Karpas-422 (cell line): ENCODE measurements around the gene ZFX. TPM values are rescaled to one million over a fixed set of nuclear protein-coding genes. Genes with fewer than 3 reads are reported as not detected.

Source experiments
- DNase-seq: peaks from one replicate; pipeline ENCODE4 v3.0.0-alpha.2; 2015
- H2AFZ ChIP-seq: fragments of 200-600 bp; sonication (generic); 2 replicates; pipeline ENCODE4 v1.6.1; 2014; ENCODE audit warnings: antibody characterized with exemption, low read length, mixed read lengths
- H3K27ac ChIP-seq: fragments of 200-600 bp; sonication (generic); 2 replicates; pipeline ENCODE4 v1.5.1; 2014; ENCODE audit warnings: mild to moderate bottlenecking, low read length, moderate library complexity
- H3K27me3 ChIP-seq: fragments of 200-600 bp; sonication (generic); 2 replicates; pipeline ENCODE4 v1.6.1; 2014; ENCODE audit warnings: low read length, mixed read lengths
- H3K36me3 ChIP-seq: fragments of 200-600 bp; sonication (generic); 2 replicates; pipeline ENCODE4 v1.6.1; 2014; ENCODE audit warnings: low read length, mixed read lengths; ENCODE audit not compliant: insufficient read depth
- H3K4me1 ChIP-seq: fragments of 200-600 bp; sonication (generic); 2 replicates; pipeline ENCODE4 v1.6.1; 2014; ENCODE audit warnings: mild to moderate bottlenecking, low read length, mixed read lengths
- H3K4me2 ChIP-seq: fragments of 200-600 bp; sonication (generic); 2 replicates; pipeline ENCODE4 v1.6.1; 2014; ENCODE audit warnings: low read length, low read depth, mild to moderate bottlenecking; ENCODE audit not compliant: poor library complexity, severe bottlenecking
- H3K4me3 ChIP-seq: fragments of 200-600 bp; sonication (generic); 2 replicates; pipeline ENCODE4 v1.5.1; 2014; ENCODE audit warnings: mild to moderate bottlenecking, antibody characterized with exemption, low read length, mixed read lengths
- H3K79me2 ChIP-seq: fragments of 200-600 bp; sonication (generic); 2 replicates; pipeline ENCODE4 v1.6.1; 2014; ENCODE audit warnings: mild to moderate bottlenecking, low read length, mixed read lengths
- H3K9ac ChIP-seq: fragments of 200-600 bp; sonication (generic); 2 replicates; pipeline ENCODE4 v1.6.0; 2014; ENCODE audit warnings: low read length
- H3K9me2 ChIP-seq: fragments of 200-600 bp; sonication (generic), shearing (Covaris generic); replicated peaks from 2 replicates; pipeline ENCODE4 v1.6.0; 2014; ENCODE audit warnings: mild to moderate bottlenecking, low read length, moderate library complexity; ENCODE audit not compliant: insufficient read depth
- H3K9me3 ChIP-seq: fragments of 300-700, 200-600 bp; sonication (generic); 2 replicates; pipeline ENCODE4 v1.6.1; 2014; ENCODE audit warnings: low read length, mixed read lengths
- H4K20me1 ChIP-seq: fragments of 200-600 bp; sonication (generic); 2 replicates; pipeline ENCODE4 v1.6.1; 2014; ENCODE audit warnings: mild to moderate bottlenecking, antibody characterized with exemption, low read length, low read depth; ENCODE audit not compliant: insufficient read depth
- total RNA-seq: library from RNA; depleted of rRNA; stranded (reverse); fragments of >200 nt; shearing (Covaris generic); gene quantifications from 2 replicates; pipeline ENCODE4 v1.2.3, GENCODE V29; 2014; ENCODE audit warnings: low replicate concordance

The ZFX gene
- total RNA-seq, 1 experiment from 2014 or later: 44.2 TPM

DNA sequence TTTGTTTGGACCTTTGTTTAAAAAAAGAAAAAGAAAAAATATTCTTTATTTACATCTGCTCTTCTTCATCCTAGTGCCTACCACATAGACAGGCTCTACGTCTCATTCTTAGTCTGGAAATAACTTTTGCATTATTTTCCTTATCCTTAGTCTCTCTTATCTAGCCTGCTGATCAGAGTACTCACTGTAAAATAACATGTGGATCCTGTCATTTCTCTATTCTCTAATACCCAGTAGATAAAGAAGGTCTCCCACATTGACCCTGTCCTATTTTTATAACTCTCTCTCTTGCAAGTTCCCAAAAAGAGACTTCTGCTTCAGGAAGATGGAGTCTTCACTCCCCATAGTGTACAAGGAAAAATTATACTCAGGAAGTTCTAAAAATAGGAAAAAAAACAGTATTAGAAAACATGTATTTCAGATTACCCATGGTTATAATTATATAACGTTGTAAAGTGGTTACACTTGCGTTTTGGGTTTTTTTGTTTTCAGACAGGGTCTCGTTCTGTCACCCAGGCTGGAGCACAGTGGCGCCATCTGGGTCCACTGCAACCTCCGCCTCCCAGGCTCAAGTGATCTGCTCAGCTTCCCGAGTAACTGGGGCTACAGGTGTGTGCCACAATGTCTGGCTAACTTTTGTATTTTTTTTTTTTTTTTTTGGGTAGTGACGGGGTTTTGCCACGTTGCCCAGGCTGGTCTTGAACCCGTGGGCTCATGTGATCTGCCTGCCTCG is 23.8 kb downstream of the ZFX start:
- no peak overlapping the region for H3K4me3 ChIP-seq
- H2AFZ ChIP-seq: no peak overlapping the region
- no peak for DNase-seq
- no peaks in the 10 kb centered on the region for H3K27me3 ChIP-seq
- no peak overlapping the region for H3K9ac ChIP-seq
- H3K4me1 ChIP-seq: peaks cover 18% of the 10 kb centered on the region
- H3K36me3 ChIP-seq: peaks cover 33% of the 10 kb centered on the region
- peaks cover 6% of the 10 kb centered on the region for H4K20me1 ChIP-seq
- H3K79me2 ChIP-seq: peaks cover 79% of the 10 kb centered on the region
- H3K9me2 ChIP-seq: no peaks in the 10 kb centered on the region
- H3K4me2 ChIP-seq: no peak overlapping the region
- no peak overlapping the region for H3K27ac ChIP-seq
- no peaks in the 10 kb centered on the region for H3K9me3 ChIP-seq

DNA sequence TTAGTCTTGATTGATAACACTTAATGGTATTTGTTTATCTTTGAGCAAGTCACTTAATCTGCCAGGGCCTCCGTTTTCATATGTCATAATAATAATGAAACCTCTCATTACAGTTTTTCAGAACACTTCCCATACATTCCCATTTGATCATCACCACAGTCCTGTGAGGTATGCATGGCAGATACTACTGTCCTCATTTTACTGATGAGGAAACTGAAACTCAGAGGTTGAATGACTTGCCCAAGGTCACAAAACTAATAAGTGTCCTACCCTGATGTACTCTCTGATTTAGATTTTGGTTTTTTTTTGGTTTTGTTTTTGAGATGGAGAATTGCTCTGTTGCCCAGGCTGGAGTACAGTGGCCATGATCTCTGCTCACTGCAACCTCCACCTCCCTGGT is 25.7 kb downstream of the ZFX start:
- Histone ChIP-seq H3K27ac (no peak overlapping the region), H3K4me2 (no peak overlapping the region), H3K9ac (no peak overlapping the region), H3K79me2 (peaks cover 79% of the 10 kb centered on the region), H3K4me3 (no peak overlapping the region), H3K9me3 (no peaks in the 10 kb centered on the region), H2AFZ (no peak overlapping the region), H3K36me3 (peaks cover 48% of the 10 kb centered on the region), H3K4me1 (no peaks in the 10 kb centered on the region), H3K9me2 (no peaks in the 10 kb centered on the region), H3K27me3 (no peaks in the 10 kb centered on the region), H4K20me1 (no peaks in the 10 kb centered on the region; the same call in 1 of the 2 replicates)
- DNase-seq: no peak

DNA sequence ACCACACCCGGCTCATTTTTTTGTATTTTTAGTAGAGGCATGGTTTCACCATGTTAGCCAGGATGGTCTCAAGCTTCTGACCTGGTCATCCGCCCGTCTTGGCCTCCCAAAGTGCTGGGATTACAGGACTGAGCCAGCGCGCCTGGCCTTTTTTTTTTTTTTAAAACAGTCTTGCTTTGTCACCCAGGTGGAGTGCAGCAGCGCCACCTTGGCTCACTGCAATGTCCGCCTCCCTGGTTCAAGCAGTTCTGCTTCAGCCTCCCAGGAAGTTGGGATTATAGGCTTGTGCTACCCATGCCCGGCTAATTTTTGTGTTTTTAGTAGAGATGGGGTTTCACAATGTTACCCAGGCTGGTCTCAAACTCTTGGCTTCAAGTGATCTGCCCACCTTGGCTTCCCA is 28.9 kb downstream of the ZFX start:
- H3K4me3 ChIP-seq: no peak overlapping the region
- no peak overlapping the region for H2AFZ ChIP-seq
- no peaks in the 10 kb centered on the region for H3K4me1 ChIP-seq
- peaks cover 79% of the 10 kb centered on the region for H3K79me2 ChIP-seq
- H3K9me3 ChIP-seq: no peaks in the 10 kb centered on the region
- H3K27me3 ChIP-seq: no peaks in the 10 kb centered on the region
- no peak overlapping the region for H3K9ac ChIP-seq
- no peak for DNase-seq
- H3K9me2 ChIP-seq: no peaks in the 10 kb centered on the region
- H3K36me3 ChIP-seq: peaks cover 60% of the 10 kb centered on the region
- H3K27ac ChIP-seq: no peak overlapping the region
- H4K20me1 ChIP-seq: peaks cover 21% of the 10 kb centered on the region
- H3K4me2 ChIP-seq: no peak overlapping the region

DNA sequence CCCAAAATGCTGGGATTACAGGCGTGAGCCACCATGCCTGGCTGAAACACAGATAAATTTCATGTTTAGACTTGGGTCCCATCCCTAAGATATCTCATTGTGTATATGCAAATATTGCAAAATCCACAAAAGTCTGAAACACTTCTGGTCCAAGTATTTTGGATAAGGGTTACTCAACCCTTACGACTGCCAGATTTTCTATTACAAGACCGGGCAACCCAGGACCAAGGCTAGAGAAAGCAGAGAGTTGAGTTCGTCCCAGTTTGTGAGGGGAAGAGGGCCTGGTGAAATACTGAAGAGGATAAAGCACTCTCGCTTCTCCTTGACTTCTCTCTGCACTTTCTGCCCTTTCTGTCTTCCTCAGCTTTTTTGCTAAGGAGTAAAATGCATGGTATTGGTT is 34.5 kb downstream of the ZFX start:
- Histone ChIP-seq H3K36me3 (peaks cover 49% of the 10 kb centered on the region; the same call in 1 of the 2 replicates), H4K20me1 (peaks cover 35% of the 10 kb centered on the region)

DNA sequence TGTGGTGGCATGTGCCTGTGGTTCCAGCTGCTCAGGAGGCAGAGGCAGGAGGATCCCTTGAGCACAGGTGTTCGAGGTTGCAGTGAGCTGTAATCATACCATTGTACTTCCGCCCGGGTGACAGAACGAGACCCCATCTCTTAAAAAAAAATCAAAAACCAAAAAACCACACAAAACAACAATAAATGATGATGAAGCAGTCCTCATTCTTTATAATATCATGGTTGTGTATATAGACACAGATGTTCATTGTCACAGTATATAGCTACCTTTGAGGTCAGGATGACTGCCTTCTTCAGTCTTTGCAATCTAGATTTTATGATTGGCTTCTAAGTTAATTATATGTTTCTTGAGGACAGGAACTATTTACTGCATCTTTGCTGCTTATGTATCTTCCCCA is 37.0 kb downstream of the ZFX start:
- no peak overlapping the region for H3K27ac ChIP-seq
- H3K36me3 ChIP-seq: peaks cover 37% of the 10 kb centered on the region; the same call in 1 of the 2 replicates
- H3K4me3 ChIP-seq: no peak overlapping the region
- H3K9me3 ChIP-seq: no peaks in the 10 kb centered on the region
- DNase-seq: no peak
- no peak overlapping the region for H2AFZ ChIP-seq
- H3K4me1 ChIP-seq: no peaks in the 10 kb centered on the region; the same call in 1 of the 2 replicates
- peaks cover 98% of the 10 kb centered on the region for H3K79me2 ChIP-seq
- H4K20me1 ChIP-seq: peaks cover 31% of the 10 kb centered on the region
- no peaks in the 10 kb centered on the region for H3K27me3 ChIP-seq
- no peak overlapping the region for H3K9ac ChIP-seq
- no peak overlapping the region for H3K4me2 ChIP-seq
- no peaks in the 10 kb centered on the region for H3K9me2 ChIP-seq

More for the DNA sequence above, 34.5 kb downstream of the ZFX start:
- H3K27ac ChIP-seq: no peak overlapping the region
- no peaks in the 10 kb centered on the region for H3K9me2 ChIP-seq
- no peak for DNase-seq
- H3K4me2 ChIP-seq: no peak overlapping the region
- peaks cover 99% of the 10 kb centered on the region for H3K79me2 ChIP-seq
- no peaks in the 10 kb centered on the region for H3K4me1 ChIP-seq
- no peaks in the 10 kb centered on the region for H3K9me3 ChIP-seq
- H2AFZ ChIP-seq: no peak overlapping the region
- no peaks in the 10 kb centered on the region for H3K27me3 ChIP-seq
- no peak overlapping the region for H3K9ac ChIP-seq
- no peak overlapping the region for H3K4me3 ChIP-seq

DNA sequence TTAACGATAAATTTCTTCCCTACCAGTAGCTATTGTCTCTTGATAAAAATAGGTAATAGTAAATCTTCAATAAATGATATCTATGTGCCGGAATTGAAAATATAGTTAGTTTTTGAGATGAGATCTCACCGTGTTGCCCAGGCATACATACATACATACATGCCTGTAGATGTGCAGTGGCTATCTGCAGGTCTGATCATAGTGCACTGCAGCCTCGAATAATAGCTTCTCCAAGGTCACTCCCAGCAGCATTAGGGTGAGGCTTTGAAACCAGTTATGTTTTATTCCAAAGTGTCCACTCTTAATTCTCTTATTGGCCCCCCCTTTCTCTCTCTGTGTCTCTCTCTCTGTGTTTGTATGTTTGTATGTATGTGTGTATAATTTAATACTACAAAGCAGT is 37.5 kb downstream of the ZFX start:
- H3K27ac ChIP-seq: no peak overlapping the region
- H3K79me2 ChIP-seq: peaks cover 98% of the 10 kb centered on the region
- H3K9me3 ChIP-seq: no peaks in the 10 kb centered on the region
- no peak overlapping the region for H3K9ac ChIP-seq
- no peaks in the 10 kb centered on the region for H3K9me2 ChIP-seq
- no peak for DNase-seq
- peaks cover 26% of the 10 kb centered on the region for H4K20me1 ChIP-seq
- H3K4me1 ChIP-seq: no peaks in the 10 kb centered on the region; the same call in 1 of the 2 replicates
- H3K4me3 ChIP-seq: no peak overlapping the region
- peaks cover 32% of the 10 kb centered on the region; the same call in 1 of the 2 replicates for H3K36me3 ChIP-seq
- H3K4me2 ChIP-seq: no peak overlapping the region
- no peaks in the 10 kb centered on the region for H3K27me3 ChIP-seq
- H2AFZ ChIP-seq: no peak overlapping the region

DNA sequence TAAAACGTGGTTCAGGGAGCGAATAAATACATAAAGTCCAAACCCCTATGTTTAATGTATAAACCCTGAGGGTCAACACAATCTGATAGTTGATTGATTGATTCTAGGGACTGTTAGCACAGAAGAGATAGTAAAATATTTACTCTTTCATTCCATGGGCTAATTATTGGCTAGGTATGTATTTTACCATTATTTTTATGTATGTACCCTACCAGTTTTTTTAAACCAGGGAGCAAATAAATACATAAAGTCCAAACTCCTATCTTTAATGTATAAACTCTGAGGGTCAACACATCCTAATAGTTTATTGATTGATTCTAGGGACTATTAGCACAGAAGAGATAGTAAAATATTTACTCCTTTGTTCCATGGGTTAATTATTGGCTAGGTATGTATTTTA is 40.0 kb downstream of the ZFX start:
- H3K27me3 ChIP-seq: no peaks in the 10 kb centered on the region
- no peaks in the 10 kb centered on the region; the same call in 1 of the 2 replicates for H3K4me1 ChIP-seq
- no peaks in the 10 kb centered on the region for H3K9me2 ChIP-seq
- H3K4me2 ChIP-seq: no peak overlapping the region
- no peak overlapping the region for H3K9ac ChIP-seq
- no peak overlapping the region for H3K4me3 ChIP-seq
- H3K27ac ChIP-seq: no peak overlapping the region
- no peak for DNase-seq
- H4K20me1 ChIP-seq: peaks cover 17% of the 10 kb centered on the region; the same call in 1 of the 2 replicates
- H3K79me2 ChIP-seq: peaks cover 98% of the 10 kb centered on the region
- H3K9me3 ChIP-seq: no peaks in the 10 kb centered on the region
- H2AFZ ChIP-seq: no peak overlapping the region
- peaks cover 33% of the 10 kb centered on the region; the same call in 1 of the 2 replicates for H3K36me3 ChIP-seq

DNA sequence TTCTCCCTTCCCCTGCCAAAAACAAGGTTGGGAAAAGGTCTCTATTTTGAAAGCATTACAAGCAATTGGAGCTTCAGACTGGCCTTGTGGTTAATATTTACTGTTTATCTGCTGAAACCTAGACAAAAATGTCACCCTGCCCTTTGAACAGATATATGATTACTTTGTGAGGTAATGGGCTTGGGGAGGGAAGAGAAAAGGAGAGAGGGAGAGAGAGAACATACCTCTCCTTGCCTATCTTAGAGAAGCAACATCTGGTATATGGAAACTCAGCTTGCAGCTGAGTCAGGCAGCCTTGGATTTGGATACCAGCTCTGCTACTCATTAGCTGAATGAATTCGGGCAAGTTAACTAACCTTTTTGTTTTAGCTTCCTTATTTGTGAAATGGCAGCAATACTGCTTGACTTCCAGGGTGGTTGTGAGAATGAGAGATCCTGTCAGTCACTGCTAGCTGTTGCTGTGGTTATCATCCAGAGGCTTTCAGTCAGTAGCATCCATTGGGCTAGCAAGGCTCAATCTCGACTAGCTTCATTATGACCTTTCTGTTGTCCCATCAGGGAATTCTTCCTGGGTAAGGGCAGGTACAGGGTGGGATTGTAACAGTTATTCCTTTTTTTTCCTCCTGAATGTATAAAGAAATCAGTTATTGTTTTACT is 41.1 kb downstream of the ZFX start:
- no peaks in the 10 kb centered on the region for H3K9me3 ChIP-seq
- no peak overlapping the region for H3K9ac ChIP-seq
- DNase-seq: no peak
- H3K9me2 ChIP-seq: no peaks in the 10 kb centered on the region
- no peak overlapping the region for H3K4me3 ChIP-seq
- H3K4me2 ChIP-seq: no peak overlapping the region
- peaks cover 28% of the 10 kb centered on the region; the same call in 1 of the 2 replicates for H3K36me3 ChIP-seq
- H2AFZ ChIP-seq: no peak overlapping the region
- H4K20me1 ChIP-seq: peaks cover 16% of the 10 kb centered on the region; the same call in 1 of the 2 replicates
- H3K79me2 ChIP-seq: peaks cover 98% of the 10 kb centered on the region
- no peaks in the 10 kb centered on the region for H3K27me3 ChIP-seq
- no peaks in the 10 kb centered on the region; the same call in 1 of the 2 replicates for H3K4me1 ChIP-seq
- H3K27ac ChIP-seq: no peak overlapping the region
